ENCODE data around the gene RAB29.

RAB29 gene

DNA sequence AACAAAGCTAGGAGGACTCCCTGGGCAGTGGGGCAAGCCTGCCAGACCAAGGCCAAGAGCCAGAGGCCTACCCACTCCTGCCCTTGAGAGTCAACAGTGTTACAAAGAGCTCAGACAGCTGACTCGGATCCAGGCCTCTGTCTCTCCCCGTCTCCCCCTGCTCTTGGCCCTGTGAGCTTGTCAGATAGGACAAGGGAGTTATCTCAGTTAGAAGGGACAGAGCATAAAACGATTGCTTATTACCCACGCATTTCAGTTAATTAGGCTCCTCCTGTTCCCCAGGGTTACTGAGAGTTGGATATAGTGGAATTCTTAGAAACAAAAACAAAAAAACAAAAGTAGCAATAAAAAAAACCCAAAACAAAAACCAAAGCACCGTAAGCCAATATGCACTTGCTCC is 36.4 kb upstream of the RAB29 start:
- Histone ChIP-seq H3K9me3 (ENCODE audit: control insufficient read depth in 2 of 2, low read length in 2 of 2) (no peaks in the 10 kb centered on the region), H3K27ac (ENCODE audit: low read depth in 2 of 2, low read length in 2 of 2) (no peak overlapping the region), H3K9ac (ENCODE audit: low read depth in 1 of 2, low read length in 2 of 2) (no peak overlapping the region), H3K27me3 (ENCODE audit: control insufficient read depth in 2 of 2, insufficient read depth in 2 of 2, low read length in 2 of 2) (no peaks in the 10 kb centered on the region), H3K4me3 (ENCODE audit: low read length in 2 of 2) (peak overlapping the region in 1 of 2 donors; percentile 78), H3K36me3 (ENCODE audit: control insufficient read depth in 2 of 2, insufficient read depth in 2 of 2, low read length in 2 of 2) (no peaks in the 10 kb centered on the region), H3K4me1 (ENCODE audit: control insufficient read depth in 2 of 2, insufficient read depth in 2 of 2, low read length in 2 of 2) (peaks cover 6 to 16% of the 10 kb centered on the region in 2 donors)

DNA sequence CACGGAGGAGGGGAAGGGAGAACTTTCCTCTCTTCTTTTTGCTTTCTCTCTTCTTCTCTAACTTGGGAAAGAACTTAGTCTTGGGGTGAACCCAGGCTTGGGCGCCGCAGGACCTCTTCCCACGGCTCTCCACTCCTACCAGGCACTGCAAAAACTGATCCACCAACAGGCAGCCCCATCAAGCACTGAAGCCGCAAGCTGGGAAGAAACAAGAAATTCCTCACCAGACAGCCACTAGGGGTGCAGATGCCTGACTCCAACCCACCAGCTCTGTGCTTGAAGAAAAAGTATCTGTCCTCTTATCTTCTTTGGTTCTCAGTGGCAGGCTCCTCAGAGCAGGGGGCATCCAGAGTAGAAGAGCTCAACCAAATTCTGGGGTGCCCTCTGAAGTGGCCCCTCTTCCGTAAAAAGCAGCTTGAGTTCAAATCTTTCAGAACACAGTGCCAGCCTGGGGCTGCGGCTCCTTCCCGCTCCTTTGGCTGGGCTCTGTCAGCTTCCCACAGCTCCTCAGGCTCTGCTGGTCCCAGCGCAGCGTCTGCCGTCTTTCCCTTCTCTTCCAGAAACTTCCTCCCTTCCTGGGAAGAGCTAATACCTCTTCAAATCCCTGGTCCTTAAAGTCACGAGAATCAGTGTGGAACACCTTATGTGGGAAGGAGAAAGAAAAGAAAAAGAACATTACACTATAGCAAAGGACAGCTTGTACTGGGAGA is 35.3 kb upstream of the RAB29 start:
- H3K27ac ChIP-seq (ENCODE audit: low read depth in 2 of 2, low read length in 2 of 2) = no peak overlapping the region
- H3K9ac ChIP-seq (ENCODE audit: low read depth in 1 of 2, low read length in 2 of 2) = no peak overlapping the region
- no peaks in the 10 kb centered on the region for H3K27me3 ChIP-seq (ENCODE audit: control insufficient read depth in 2 of 2, insufficient read depth in 2 of 2, low read length in 2 of 2)
- H3K9me3 ChIP-seq (ENCODE audit: control insufficient read depth in 2 of 2, low read length in 2 of 2) = no peaks in the 10 kb centered on the region
- no peak overlapping the region for H3K4me3 ChIP-seq (ENCODE audit: low read length in 2 of 2)
- peaks cover 6 to 16% of the 10 kb centered on the region in 2 donors for H3K4me1 ChIP-seq (ENCODE audit: control insufficient read depth in 2 of 2, insufficient read depth in 2 of 2, low read length in 2 of 2)
- H3K36me3 ChIP-seq (ENCODE audit: control insufficient read depth in 2 of 2, insufficient read depth in 2 of 2, low read length in 2 of 2) = no peaks in the 10 kb centered on the region

DNA sequence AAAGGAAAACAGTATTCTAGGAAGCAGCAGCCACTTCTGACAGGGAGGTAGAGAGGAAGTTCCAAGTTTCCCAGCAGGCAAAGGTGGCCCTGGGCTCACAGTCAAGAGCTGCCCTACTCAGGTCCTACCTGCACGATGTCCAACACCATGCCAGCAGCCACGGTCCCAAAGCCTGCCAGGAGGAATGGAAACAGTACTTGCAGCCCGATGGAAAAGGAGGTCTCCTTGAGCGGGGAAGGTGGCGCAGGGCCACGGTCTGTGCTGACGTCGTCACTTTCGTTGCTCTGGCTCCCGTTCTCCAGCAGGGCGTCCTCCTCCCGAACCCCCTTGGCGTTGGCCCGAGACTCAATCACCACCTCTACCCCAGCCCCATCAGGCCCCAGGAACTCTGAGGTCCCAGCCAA is 34.7 kb upstream of the RAB29 start:
- Histone ChIP-seq H3K4me1 (ENCODE audit: control insufficient read depth in 2 of 2, insufficient read depth in 2 of 2, low read length in 2 of 2) (peaks cover 6 to 16% of the 10 kb centered on the region in 2 donors), H3K4me3 (ENCODE audit: low read length in 2 of 2) (no peak overlapping the region)

DNA sequence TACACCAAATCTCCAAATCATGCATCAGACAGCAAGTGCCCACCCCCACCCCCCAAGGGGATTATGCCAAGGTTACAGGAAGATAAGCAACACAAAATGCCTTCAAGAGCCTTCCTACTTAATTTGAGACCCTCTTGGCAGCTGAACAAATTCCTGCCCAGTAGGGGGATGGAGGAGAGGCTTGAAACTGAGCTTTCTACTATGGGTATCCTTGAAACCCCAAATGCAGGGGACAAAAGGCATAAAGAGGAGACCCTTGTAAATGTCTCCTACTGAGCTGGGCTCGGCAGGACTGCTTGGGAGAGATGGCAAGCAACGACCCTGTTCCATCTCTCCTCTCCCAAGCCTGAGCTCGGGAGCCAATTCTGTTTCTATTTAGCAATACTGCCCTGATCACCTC is 34.2 kb upstream of the RAB29 start:
- H3K4me1 ChIP-seq (ENCODE audit: control insufficient read depth in 2 of 2, insufficient read depth in 2 of 2, low read length in 2 of 2) = peaks cover 6 to 16% of the 10 kb centered on the region in 2 donors
- H3K27ac ChIP-seq (ENCODE audit: low read depth in 2 of 2, low read length in 2 of 2) = no peak overlapping the region
- no peaks in the 10 kb centered on the region for H3K27me3 ChIP-seq (ENCODE audit: control insufficient read depth in 2 of 2, insufficient read depth in 2 of 2, low read length in 2 of 2)
- H3K36me3 ChIP-seq (ENCODE audit: control insufficient read depth in 2 of 2, insufficient read depth in 2 of 2, low read length in 2 of 2) = no peaks in the 10 kb centered on the region
- H3K9me3 ChIP-seq (ENCODE audit: control insufficient read depth in 2 of 2, low read length in 2 of 2) = no peaks in the 10 kb centered on the region
- H3K4me3 ChIP-seq (ENCODE audit: low read length in 2 of 2) = no peak overlapping the region
- no peak overlapping the region for H3K9ac ChIP-seq (ENCODE audit: low read depth in 1 of 2, low read length in 2 of 2)

More for the DNA sequence above, 34.7 kb upstream of the RAB29 start:
- H3K36me3 ChIP-seq (ENCODE audit: control insufficient read depth in 2 of 2, insufficient read depth in 2 of 2, low read length in 2 of 2) = no peaks in the 10 kb centered on the region
- H3K9ac ChIP-seq (ENCODE audit: low read depth in 1 of 2, low read length in 2 of 2) = no peak overlapping the region
- no peak overlapping the region for H3K27ac ChIP-seq (ENCODE audit: low read depth in 2 of 2, low read length in 2 of 2)
- H3K27me3 ChIP-seq (ENCODE audit: control insufficient read depth in 2 of 2, insufficient read depth in 2 of 2, low read length in 2 of 2) = no peaks in the 10 kb centered on the region
- no peaks in the 10 kb centered on the region for H3K9me3 ChIP-seq (ENCODE audit: control insufficient read depth in 2 of 2, low read length in 2 of 2)

DNA sequence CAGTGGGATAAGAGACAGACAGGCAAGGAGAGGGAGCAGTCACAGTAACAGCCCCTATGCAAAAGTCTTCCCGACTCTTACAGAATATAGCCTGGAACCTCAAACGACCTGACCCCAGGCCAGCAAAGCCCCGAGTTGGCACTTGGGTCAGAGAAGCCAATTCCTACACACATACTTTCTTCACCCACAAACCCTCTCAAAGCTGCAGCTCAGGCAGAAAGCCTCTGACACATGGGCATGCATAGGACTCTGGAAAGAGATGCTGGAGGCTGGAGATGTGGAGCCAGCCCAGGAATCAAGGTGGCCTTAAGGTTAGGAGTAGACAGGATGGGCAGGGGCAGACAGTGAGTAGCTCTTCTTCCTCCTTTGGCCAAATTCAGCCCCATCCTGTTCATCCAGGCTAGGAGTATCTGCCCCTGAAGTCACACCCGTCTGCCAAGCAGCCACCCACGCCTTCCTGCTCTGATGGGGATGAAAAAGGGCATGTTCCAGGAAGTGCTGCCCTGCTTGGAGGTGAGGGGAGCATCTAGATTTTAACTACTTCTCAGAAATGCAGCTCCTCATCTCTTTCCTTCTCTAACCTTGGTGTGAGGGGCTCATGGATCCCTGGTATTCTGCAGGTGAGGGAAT is 29.9 kb upstream of the RAB29 start:
- Histone ChIP-seq H3K4me1 (ENCODE audit: control insufficient read depth in 2 of 2, insufficient read depth in 2 of 2, low read length in 2 of 2) (peaks cover 0 to 3% of the 10 kb centered on the region in 2 donors), H3K9me3 (ENCODE audit: control insufficient read depth in 2 of 2, low read length in 2 of 2) (no peaks in the 10 kb centered on the region), H3K36me3 (ENCODE audit: control insufficient read depth in 2 of 2, insufficient read depth in 2 of 2, low read length in 2 of 2) (no peaks in the 10 kb centered on the region), H3K4me3 (ENCODE audit: low read length in 2 of 2) (no peak overlapping the region), H3K9ac (ENCODE audit: low read depth in 1 of 2, low read length in 2 of 2) (no peak overlapping the region), H3K27ac (ENCODE audit: low read depth in 2 of 2, low read length in 2 of 2) (no peak overlapping the region), H3K27me3 (ENCODE audit: control insufficient read depth in 2 of 2, insufficient read depth in 2 of 2, low read length in 2 of 2) (no peaks in the 10 kb centered on the region)

DNA sequence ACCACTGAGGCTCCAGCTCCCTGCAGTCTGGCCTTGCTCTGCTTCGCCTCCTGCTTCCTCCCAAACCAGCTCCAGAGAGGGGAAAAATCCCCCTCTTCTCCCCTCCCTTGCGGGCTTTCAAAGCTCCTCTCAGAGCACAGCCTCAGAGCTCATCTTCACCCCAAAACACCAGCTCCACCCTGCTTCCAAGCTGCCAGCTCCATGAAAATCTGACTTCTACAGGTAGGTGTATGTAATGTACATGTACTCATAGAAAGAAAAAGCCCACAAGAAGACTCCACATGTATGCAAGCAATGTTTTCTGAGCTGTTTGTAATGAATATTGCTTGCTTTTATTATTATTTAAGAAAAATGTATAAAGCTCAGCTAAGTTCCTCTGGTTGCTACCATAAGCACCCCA is 29.3 kb upstream of the RAB29 start:
- no peak overlapping the region for H3K4me3 ChIP-seq (ENCODE audit: low read length in 2 of 2)
- H3K9me3 ChIP-seq (ENCODE audit: control insufficient read depth in 2 of 2, low read length in 2 of 2) = no peaks in the 10 kb centered on the region
- no peaks in the 10 kb centered on the region for H3K27me3 ChIP-seq (ENCODE audit: control insufficient read depth in 2 of 2, insufficient read depth in 2 of 2, low read length in 2 of 2)
- H3K27ac ChIP-seq (ENCODE audit: low read depth in 2 of 2, low read length in 2 of 2) = no peak overlapping the region
- no peak overlapping the region for H3K9ac ChIP-seq (ENCODE audit: low read depth in 1 of 2, low read length in 2 of 2)
- peaks cover 0 to under 1% of the 10 kb centered on the region in 2 donors for H3K4me1 ChIP-seq (ENCODE audit: control insufficient read depth in 2 of 2, insufficient read depth in 2 of 2, low read length in 2 of 2)
- H3K36me3 ChIP-seq (ENCODE audit: control insufficient read depth in 2 of 2, insufficient read depth in 2 of 2, low read length in 2 of 2) = no peaks in the 10 kb centered on the region

DNA sequence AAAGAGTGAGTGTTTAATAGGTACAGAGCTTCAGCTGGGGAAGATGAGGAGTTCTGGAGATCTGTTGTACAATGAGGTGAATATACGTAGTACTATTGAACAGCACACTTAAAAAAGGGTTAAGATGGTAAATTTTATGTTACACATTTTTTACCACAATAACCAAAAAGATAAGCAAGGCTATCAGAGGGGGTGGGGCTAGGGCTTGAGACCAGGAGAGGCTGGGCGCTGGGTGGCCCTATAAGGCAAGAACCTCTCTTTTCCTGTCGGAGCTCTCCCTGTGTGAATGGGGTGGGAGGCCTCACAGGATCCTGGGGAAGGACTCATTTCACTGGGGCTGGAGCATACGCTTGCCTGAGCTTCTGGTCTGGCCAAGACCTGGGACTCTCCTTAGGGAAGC is 28.7 kb upstream of the RAB29 start:
- Histone ChIP-seq H3K4me1 (ENCODE audit: control insufficient read depth in 2 of 2, insufficient read depth in 2 of 2, low read length in 2 of 2) (no peaks in the 10 kb centered on the region), H3K9ac (ENCODE audit: low read depth in 1 of 2, low read length in 2 of 2) (no peak overlapping the region), H3K27me3 (ENCODE audit: control insufficient read depth in 2 of 2, insufficient read depth in 2 of 2, low read length in 2 of 2) (no peaks in the 10 kb centered on the region), H3K4me3 (ENCODE audit: low read length in 2 of 2) (no peak overlapping the region), H3K36me3 (ENCODE audit: control insufficient read depth in 2 of 2, insufficient read depth in 2 of 2, low read length in 2 of 2) (no peaks in the 10 kb centered on the region), H3K27ac (ENCODE audit: low read depth in 2 of 2, low read length in 2 of 2) (no peak overlapping the region), H3K9me3 (ENCODE audit: control insufficient read depth in 2 of 2, low read length in 2 of 2) (no peaks in the 10 kb centered on the region)

DNA sequence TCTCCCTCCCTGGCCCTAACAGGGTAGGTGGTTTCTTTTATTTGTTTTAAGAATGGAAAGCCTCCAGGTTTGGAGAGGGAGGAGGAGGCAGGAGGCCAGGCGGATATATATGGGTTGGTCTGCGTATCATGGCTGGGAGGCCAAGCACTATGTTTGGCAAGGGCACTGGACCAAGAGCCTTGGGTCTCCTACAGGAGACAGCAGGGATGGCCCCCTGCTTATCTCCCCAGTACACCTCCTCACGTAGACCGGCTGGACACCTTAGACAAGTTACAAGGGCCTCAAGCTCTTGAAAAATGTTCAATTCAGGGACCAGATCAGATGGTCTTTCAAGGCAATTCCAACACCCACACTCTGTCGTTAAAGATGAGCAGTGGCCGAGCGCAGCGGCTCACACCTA is 26.8 kb upstream of the RAB29 start:
- no peaks in the 10 kb centered on the region for H3K4me1 ChIP-seq (ENCODE audit: control insufficient read depth in 2 of 2, insufficient read depth in 2 of 2, low read length in 2 of 2)
- H3K9ac ChIP-seq (ENCODE audit: low read depth in 1 of 2, low read length in 2 of 2) = no peak overlapping the region
- no peaks in the 10 kb centered on the region for H3K27me3 ChIP-seq (ENCODE audit: control insufficient read depth in 2 of 2, insufficient read depth in 2 of 2, low read length in 2 of 2)
- peaks cover 7 to 10% of the 10 kb centered on the region in 2 donors for H3K36me3 ChIP-seq (ENCODE audit: control insufficient read depth in 2 of 2, insufficient read depth in 2 of 2, low read length in 2 of 2)
- H3K4me3 ChIP-seq (ENCODE audit: low read length in 2 of 2) = no peak overlapping the region
- H3K9me3 ChIP-seq (ENCODE audit: control insufficient read depth in 2 of 2, low read length in 2 of 2) = no peaks in the 10 kb centered on the region
- no peak overlapping the region for H3K27ac ChIP-seq (ENCODE audit: low read depth in 2 of 2, low read length in 2 of 2)

DNA sequence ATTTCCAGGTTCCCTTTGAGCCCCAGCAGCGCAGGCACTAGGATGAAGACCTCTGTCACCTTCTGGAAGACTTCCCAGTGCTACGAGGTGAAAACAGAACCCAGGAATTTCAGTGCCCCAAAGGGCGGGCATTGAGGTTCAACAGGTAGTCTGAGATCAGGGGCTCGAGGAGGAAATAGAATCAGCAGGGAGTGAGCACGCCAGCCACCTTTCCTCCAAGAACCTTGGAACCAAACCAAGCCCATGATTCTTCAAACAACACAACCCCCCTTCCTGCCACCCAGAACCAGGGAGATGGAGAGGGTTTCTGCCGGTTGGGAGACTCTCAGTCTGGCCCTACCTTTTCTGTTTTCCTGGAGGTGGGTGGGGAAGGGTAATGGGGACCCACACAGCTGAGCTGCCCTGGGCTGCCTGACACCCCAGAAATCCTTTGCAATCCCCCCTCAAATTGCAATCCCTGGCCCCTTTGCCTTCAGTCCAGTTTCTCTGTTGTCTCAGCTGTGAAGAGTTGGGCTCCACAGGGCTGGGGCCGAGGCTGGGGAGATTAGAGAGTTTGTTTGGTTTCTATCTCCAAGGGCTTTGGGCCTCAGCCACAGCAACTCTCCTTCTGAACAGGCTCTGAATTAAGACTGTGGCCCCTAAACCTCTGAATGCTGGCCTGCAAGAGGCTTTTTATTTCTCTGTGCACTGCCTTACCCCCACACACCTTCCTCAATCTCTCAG is 25.9 kb upstream of the RAB29 start:
- Histone ChIP-seq H3K9me3 (ENCODE audit: control insufficient read depth in 2 of 2, low read length in 2 of 2) (no peaks in the 10 kb centered on the region), H3K27ac (ENCODE audit: low read depth in 2 of 2, low read length in 2 of 2) (no peak overlapping the region), H3K4me1 (ENCODE audit: control insufficient read depth in 2 of 2, insufficient read depth in 2 of 2, low read length in 2 of 2) (no peaks in the 10 kb centered on the region), H3K4me3 (ENCODE audit: low read length in 2 of 2) (no peak overlapping the region), H3K9ac (ENCODE audit: low read depth in 1 of 2, low read length in 2 of 2) (no peak overlapping the region), H3K27me3 (ENCODE audit: control insufficient read depth in 2 of 2, insufficient read depth in 2 of 2, low read length in 2 of 2) (no peaks in the 10 kb centered on the region), H3K36me3 (ENCODE audit: control insufficient read depth in 2 of 2, insufficient read depth in 2 of 2, low read length in 2 of 2) (peaks cover 12 to 14% of the 10 kb centered on the region in 2 donors)

DNA sequence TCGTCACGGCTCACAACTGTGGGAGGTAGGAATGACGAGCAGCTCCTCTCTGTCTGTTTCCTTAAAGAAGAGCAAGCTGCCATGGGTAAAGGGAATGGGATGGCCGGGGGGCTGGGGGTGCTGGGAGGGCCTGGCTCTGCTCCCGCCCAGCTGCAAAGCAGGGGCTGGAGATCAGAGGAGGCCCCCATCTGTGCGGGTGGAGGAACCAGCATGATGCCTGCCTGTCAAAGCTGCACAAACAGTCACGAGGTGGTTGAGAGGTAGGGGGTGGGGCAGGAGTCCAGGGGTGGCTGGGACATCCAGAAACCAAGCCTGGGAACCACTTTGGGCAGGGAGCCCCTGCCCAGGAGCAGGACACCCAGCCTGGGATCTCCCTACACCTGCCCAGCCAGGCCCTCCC is 25.1 kb upstream of the RAB29 start:
- Histone ChIP-seq H3K27ac (ENCODE audit: low read depth in 2 of 2, low read length in 2 of 2) (no peak overlapping the region), H3K9me3 (ENCODE audit: control insufficient read depth in 2 of 2, low read length in 2 of 2) (no peaks in the 10 kb centered on the region), H3K27me3 (ENCODE audit: control insufficient read depth in 2 of 2, insufficient read depth in 2 of 2, low read length in 2 of 2) (no peaks in the 10 kb centered on the region), H3K36me3 (ENCODE audit: control insufficient read depth in 2 of 2, insufficient read depth in 2 of 2, low read length in 2 of 2) (peaks cover 12 to 15% of the 10 kb centered on the region in 2 donors), H3K4me1 (ENCODE audit: control insufficient read depth in 2 of 2, insufficient read depth in 2 of 2, low read length in 2 of 2) (no peaks in the 10 kb centered on the region), H3K4me3 (ENCODE audit: low read length in 2 of 2) (no peak overlapping the region), H3K9ac (ENCODE audit: low read depth in 1 of 2, low read length in 2 of 2) (no peak overlapping the region)
